Renal pelvis (tissue), 4 donors: Measurements from ENCODE around the gene THY1. TPM values are rescaled to one million over a fixed set of nuclear protein-coding genes. Genes with fewer than 3 reads are reported as not detected.
"Not testable (repeated sequence)": the region's sequence is repeated elsewhere in the genome, so short reads cannot be mapped to it uniquely, and the experiment has no call there.

Source experiments
- DNase-seq: peaks from one replicate; pipeline ENCODE4 v3.0.0-alpha.2; 2013
- polyA plus RNA-seq, 3 donors: library from polyadenylated mRNA; unstranded; fragments of 120-200 nt; gene quantifications; one replicate each; pipeline ENCODE4 v1.2.1, GENCODE V29; 2013; ENCODE audit not compliant: insufficient read length in 3 of 3

THY1 gene
- polyA plus RNA-seq, 3 donors, result 70.5 to 87.3 (median 78.1) TPM

DNA sequence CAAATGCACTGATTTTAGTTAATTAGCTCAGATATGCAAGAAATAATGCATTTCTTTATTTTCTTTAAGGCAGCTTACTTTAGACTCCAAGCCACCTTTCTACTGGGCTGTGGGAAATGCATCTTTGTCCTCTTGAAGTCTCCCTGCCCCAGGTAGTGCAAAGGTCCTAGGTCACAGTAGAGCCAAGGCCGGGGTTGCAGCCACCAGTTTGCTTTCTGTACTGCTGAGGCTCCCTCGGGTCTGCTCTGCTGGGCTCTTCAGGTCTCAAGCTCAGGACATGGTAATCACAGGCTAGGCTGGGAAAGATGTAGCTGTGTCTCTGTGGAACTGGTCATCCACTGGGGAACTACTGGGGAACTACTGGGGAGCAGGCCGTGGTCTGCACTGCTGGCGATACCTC lies 25.4 kb upstream of the THY1 start:
- DNase-seq, result no peak

DNA sequence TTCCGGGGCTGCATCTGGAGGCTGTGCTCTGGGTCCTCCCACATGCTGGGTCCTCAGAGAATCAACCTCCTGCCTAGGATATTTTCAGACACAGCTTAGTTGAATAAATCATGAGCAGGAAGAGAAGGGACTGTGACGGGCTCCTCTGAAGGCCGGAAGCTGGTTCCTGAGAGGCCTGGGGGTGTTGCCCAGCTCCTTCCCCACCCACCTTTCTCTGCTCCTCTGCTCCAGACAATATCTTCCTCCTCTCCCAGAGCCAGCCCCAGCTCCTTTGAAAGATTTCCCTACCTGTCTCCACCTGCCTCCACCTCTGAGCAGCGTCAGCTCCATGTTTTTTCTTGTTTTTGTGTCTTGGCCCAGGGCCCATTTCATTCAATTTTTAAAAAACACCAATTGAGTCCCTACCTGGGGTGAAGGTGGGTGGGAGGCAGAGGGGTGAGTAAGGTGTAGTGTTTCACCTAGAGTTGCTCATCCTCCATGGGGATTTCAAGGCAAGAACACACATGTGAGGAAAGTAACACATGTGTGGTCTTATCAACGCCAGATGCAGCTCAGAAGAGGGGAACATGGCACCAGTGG lies 24.8 kb upstream of the THY1 start:
- DNase-seq, result peak; percentile 24

DNA sequence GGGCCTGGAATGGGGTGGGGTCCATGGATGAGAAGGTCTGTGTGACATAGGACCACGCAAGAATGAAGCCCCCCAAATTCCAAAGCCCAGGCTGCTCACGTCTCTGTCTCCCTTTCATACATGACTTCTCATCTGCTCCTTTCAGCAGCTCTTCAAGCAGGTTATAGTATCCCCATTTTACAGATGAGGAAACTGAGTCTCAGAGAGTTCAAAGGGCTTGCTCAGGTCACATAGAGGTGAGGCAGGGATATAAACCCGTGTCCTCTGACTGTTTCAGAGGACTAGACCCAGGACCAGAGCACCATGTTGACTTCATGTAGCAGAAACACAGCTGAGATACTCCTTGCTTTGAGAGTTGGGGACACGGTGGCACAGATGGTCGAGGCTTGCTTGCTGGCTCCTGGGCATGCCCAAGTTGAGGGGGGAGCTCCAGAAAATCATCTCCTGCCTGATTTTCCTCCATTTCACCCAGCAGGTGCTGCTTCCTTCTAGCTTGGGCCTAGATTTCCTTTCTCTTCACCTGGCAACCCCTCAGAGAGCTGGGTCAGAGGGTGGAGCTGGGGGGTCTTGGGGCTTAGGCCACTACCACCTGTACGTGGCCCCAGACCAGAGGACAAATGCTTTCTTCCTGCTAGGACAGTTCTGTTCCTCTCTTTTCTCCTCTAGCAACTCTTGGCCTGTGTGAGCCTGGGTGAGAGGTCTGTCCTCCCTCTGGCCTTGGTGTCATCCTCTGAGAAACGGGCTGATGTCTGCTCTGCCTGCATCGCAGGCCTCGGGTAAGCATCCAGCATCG lies 24.1 kb upstream of the THY1 start:
- DNase-seq, result no peak

DNA sequence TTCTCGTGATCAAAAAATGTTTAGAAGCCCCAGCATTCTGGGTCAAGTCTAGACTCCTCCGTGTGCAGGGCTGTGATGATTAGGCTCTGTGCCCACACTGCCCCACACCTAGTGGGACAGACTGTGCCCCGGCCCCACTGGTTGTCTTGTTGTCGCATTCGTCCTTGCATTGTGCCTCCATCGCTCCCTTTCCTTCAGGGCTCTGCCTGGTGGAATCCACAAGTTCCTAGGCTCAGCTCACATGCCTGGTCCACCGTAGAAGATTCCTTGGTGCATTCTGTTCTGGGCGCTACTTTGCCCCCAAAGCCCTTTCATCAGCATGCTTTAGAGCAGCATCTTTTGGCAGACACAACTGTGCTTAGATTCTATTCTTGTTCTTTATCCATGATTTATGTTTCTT lies 23.5 kb upstream of the THY1 start:
- DNase-seq, result no peak

DNA sequence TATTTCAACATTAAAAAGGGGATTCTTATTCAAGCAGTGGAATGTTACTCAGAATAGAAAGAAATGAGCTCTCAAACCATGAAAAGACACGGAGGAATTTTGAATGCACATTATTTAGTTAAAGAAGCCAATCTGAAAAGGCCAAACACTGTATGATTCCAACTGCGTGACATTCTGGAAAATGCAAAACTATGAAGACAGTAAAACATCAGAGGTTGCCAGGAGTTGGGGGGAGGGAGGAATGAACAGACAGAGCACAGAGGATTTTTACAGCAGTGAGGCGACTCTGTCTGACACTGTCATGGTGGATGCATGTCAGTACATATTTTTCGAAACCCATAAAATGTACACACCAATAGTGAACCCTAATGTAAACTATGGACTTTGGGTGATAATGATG lies 22.9 kb upstream of the THY1 start:
- DNase-seq, result no peak

- no peak for DNase-seq
Measured at GRCh38 chr11:119445379-119445778, 22.4 kb upstream of the THY1 start.

- no peak for DNase-seq
Measured at GRCh38 chr11:119441898-119442243, 18.9 kb upstream of the THY1 start.

GRCh38 chr11:119438599-119438998 lies 15.6 kb upstream of the THY1 start:
- DNase-seq, result no peak

DNA sequence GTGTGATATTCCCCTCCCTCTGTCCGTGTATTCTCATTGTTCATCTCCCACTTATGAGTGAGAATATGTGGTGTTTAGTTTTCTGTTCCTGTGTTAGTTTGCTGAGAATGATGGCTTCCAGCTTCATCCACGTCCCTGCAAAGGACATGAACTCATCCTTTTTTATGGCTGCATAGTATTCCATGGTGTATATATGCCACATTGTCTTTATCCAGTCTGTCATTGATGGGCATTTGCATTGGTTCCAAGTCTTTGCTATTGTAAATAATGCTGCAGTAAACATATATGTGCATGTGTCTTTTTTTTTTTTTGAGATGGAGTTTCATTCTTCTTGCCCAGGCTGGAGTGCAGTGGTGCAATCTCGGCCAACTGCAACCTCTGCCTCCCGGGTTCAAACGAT lies 14.5 kb upstream of the THY1 start:
- DNase-seq, result not testable (repeated sequence)

DNA sequence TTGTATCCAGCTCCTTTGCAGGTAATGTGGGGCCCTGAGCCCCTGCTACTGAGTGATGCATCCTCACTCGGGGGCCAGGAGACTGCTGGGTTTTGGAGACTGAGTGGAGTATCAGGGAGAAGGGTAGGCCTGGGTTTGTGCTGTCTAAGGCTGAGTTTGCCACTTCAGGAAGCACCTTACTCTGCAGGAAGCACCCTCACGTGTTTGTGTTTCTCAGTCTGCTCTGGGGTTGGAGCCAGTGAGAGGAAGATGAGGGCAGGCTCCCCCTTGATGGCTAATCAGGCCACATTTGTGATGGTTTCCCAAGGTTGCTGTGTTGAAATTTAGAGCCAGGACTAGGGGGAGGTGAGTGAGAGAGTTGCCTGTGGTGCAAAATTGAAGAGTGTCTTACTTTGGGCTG lies 13.7 kb upstream of the THY1 start:
- no peak for DNase-seq

GRCh38 chr11:119436093-119436492 lies 13.1 kb upstream of the THY1 start:
- no peak for DNase-seq

- DNase-seq, result no peak
Measured at GRCh38 chr11:119434591-119435330, 11.8 kb upstream of the THY1 start.

GRCh38 chr11:119433358-119433725 lies 10.4 kb upstream of the THY1 start:
- no peak for DNase-seq

GRCh38 chr11:119432484-119433357 lies 9.7 kb upstream of the THY1 start:
- DNase-seq, result peak; percentile 35

- no peak for DNase-seq
Measured at GRCh38 chr11:119431523-119431922, 8.6 kb upstream of the THY1 start.

DNA sequence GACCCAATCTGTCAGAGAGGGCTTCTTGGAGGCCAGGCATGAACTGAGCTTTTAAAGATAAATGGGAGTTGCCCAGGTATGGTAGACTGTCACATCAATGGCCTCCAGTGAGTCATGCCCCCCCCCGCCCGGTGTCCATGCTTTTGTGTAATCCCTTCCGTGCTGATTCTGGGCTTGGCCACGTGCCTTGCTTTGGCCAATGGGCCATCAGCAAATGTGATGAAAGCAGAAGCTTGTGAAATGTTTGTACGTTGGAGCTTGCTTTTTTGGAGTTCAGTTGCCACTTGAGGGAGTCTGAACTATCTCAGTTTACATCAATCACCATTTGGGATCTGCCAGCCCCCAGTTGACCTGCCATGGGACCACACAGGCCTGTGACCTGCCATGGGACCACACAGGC lies 4.3 kb upstream of the THY1 start:
- no peak for DNase-seq

DNA sequence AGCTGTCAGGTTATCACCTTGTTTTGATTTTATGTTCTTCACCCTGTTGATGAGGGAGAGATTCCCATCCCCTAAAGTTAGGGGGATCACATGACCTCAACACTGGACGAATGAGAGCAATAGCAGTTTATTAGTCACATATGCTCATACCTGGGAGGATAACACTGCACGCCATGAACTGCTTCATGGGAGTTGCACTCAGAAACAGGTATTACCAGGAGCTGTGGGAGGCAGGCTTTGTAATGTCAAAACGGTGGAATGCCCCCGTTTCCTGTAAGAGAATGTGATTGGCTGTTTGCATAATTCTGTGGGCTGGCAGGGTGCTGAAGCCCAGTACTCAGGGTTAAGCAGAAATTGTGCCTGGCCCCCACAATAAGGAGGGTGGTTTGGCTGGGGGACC lies 3.2 kb upstream of the THY1 start:
- DNase-seq, result peak; percentile 21

DNA sequence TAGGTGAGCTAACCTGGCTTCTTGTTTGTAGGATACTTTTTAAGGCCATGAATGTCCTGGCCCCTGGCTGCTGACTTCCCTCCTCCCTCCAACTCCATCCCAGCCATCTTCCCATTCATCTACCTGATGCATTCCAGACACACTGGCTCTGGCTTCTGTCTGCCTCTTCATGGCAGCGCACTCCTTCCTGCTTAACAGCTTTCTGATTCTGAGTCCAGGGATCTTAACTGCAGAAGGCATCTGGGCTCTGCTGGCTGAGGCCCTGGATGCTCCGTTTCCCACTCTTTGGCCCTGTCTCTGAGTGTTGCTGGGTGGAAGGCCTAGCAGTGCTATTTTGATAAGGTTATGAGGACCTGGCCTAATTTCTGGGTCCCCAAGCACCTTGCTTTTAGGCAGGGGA lies 1.8 kb upstream of the THY1 start:
- no peak for DNase-seq

DNA sequence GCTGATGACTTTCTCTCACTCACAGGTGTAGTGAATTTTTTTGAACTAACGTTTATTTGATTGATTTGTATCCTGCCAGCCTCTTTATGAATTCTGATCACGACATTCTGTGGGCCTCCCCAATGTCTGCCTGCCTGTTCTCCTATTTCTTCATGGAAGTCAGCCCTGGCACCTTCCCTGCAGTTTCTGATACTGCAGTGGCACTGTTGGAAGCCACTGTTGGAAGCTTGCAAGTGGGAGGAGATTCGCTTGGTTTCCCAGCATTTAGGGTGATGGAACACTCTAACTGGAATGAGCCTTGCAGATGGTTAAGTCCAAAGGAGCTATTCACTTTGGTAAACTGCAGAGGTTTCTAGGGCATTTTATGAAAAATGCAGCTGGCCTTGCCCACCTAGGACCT lies 1.3 kb upstream of the THY1 start:
- no peak for DNase-seq

DNA sequence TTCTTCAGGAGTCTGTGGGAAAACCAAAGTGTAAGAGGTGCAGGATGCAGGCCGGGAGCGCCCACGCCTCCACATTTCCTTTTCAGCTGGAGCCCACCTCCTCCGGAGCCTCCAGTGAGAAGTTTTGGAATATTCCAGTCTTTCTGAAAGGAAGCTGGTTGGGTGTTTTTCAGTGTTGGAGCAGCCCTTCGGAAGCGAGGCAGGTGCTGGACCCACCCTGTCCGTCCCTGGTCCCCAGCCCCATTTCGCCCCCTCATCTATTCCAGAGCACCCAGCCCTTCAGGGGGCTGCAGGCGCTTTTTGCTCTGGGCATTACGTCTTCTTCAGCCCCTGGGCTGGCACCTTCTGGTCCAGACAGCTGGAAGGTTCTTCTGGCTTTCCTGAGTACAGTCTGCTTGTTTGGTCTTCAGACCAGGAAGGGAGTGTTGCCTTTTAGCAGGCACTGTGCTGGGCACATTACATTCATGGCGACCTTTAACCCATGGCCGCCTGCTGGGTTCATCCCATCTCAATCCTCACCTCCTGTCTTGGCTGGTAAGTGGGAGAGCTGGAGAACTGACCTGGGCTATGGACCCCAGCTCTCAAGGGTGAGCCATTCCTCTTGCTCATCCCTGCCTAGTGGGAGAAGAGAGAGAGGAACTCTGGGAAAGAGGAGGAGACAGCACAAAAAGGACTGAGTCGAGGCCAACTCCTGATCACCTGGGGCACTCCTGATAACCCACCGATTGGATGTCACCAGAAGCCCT lies 710 bp upstream of the THY1 start:
- DNase-seq, result no peak

- DNase-seq, result peak; percentile 39
Measured at GRCh38 chr11:119421941-119422808, 797 bp downstream of the THY1 start.
